GM19468 (cell line): ENCODE data around the gene KLHL10.
"Not testable (repeated sequence)": the region's sequence is repeated elsewhere in the genome, so short reads cannot be mapped to it uniquely, and the experiment has no call there.

Experiments
- ATAC-seq: cut with Tn5 transposase; IDR thresholded peaks from one replicate; pipeline ENCODE4 v1.9.1; 2021; ENCODE audit warnings: mild to moderate bottlenecking, moderate library complexity, moderate number of reproducible peaks; ENCODE audit not compliant: unreplicated experiment; ENCODE audit errors: extremely low read depth

Gene KLHL10

GRCh38 chr17:41844971-41845370, 7.3 kb downstream of the KLHL10 start:
- no peak for ATAC-seq

- no peak for ATAC-seq
These were observed 11.2 kb downstream of the KLHL10 start for GRCh38 chr17:41848788-41849187.

- no peak for ATAC-seq
These were observed 11.8 kb downstream of the KLHL10 start for GRCh38 chr17:41849251-41849990.

- not testable (repeated sequence) for ATAC-seq
These were observed 13.8 kb downstream of the KLHL10 start for GRCh38 chr17:41851382-41851781.

- ATAC-seq, result no peak
These were observed 22.8 kb downstream of the KLHL10 start for GRCh38 chr17:41860254-41860931.

GRCh38 chr17:41863074-41863848, 25.6 kb downstream of the KLHL10 start:
- no peak for ATAC-seq

- no peak for ATAC-seq
These were observed 26.8 kb downstream of the KLHL10 start for GRCh38 chr17:41864498-41864835.

- ATAC-seq, result peak; percentile 65
These were observed 27.4 kb downstream of the KLHL10 start, which contains the start of gene KLHL11 for GRCh38 chr17:41864836-41865595. Gene KLHL11, minus strand, starts transcription at chr17:41865423. Its CDS starts 53 bp downstream, at chr17:41865370.

- no peak for ATAC-seq
These were observed 27.9 kb downstream of the KLHL10 start for GRCh38 chr17:41865596-41865893.

GRCh38 chr17:41868568-41868967, 30.9 kb downstream of the KLHL10 start:
- no peak for ATAC-seq

- ATAC-seq, result no peak
These were observed 31.8 kb downstream of the KLHL10 start for GRCh38 chr17:41869426-41869825.

GRCh38 chr17:41870097-41870496, 32.5 kb downstream of the KLHL10 start:
- no peak for ATAC-seq

- no peak for ATAC-seq
These were observed 33.0 kb downstream of the KLHL10 start for GRCh38 chr17:41870627-41871026.

- ATAC-seq, result no peak
These were observed 34.2 kb downstream of the KLHL10 start for GRCh38 chr17:41871789-41872188.

- no peak for ATAC-seq
These were observed 36.1 kb downstream of the KLHL10 start for GRCh38 chr17:41873559-41874292.

- not testable (repeated sequence) for ATAC-seq
These were observed 36.7 kb downstream of the KLHL10 start for GRCh38 chr17:41874293-41874670.

GRCh38 chr17:41880130-41880529, 42.5 kb downstream of the KLHL10 start:
- no peak for ATAC-seq

GRCh38 chr17:41882756-41883155, 45.1 kb downstream of the KLHL10 start:
- no peak for ATAC-seq

GRCh38 chr17:41885733-41886132, 48.1 kb downstream of the KLHL10 start:
- ATAC-seq, result no peak
